HG03135 (cell line): ENCODE measurements around the gene FAM76B.

ENCODE experiments used
- ATAC-seq: cut with Tn5 transposase; IDR thresholded peaks from one replicate; pipeline ENCODE4 v1.9.1; 2021; ENCODE audit warnings: mild to moderate bottlenecking, moderate library complexity; ENCODE audit not compliant: unreplicated experiment

FAM76B gene

GRCh38 chr11:95792700-95793099 is 3.1 kb upstream of the FAM76B start:
- no peak for ATAC-seq

GRCh38 chr11:95792200-95792599 is 2.6 kb upstream of the FAM76B start:
- ATAC-seq = no peak

GRCh38 chr11:95791709-95792033 is 2.1 kb upstream of the FAM76B start:
- no peak for ATAC-seq

GRCh38 chr11:95790933-95791708 is 1.5 kb upstream of the FAM76B start:
- ATAC-seq = no peak

- peak; percentile 65 for ATAC-seq
Measured at GRCh38 chr11:95790123-95790932, 746 bp upstream of the FAM76B start, which contains the start of gene CEP57. TSS of gene CEP57 (plus strand) at chr11:95790498. CDS start at chr11:95790699, 201 bp downstream.

- ATAC-seq = peak; percentile 9
Measured at GRCh38 chr11:95788921-95789505, 569 bp downstream of the FAM76B start.

GRCh38 chr11:95780544-95780943 is 9.0 kb downstream of the FAM76B start:
- no peak for ATAC-seq

GRCh38 chr11:95778699-95779098 is 10.9 kb downstream of the FAM76B start:
- no peak for ATAC-seq

- no peak for ATAC-seq
Measured at GRCh38 chr11:95776859-95777258, 12.7 kb downstream of the FAM76B start.

GRCh38 chr11:95768521-95768920 is 21.1 kb downstream of the FAM76B start:
- no peak for ATAC-seq

GRCh38 chr11:95767498-95767897 is 22.1 kb downstream of the FAM76B start:
- no peak for ATAC-seq

- no peak for ATAC-seq
Measured at GRCh38 chr11:95766701-95767100, 22.9 kb downstream of the FAM76B start.

GRCh38 chr11:95764267-95764898 is 25.2 kb downstream of the FAM76B start:
- ATAC-seq = peak; percentile 66

GRCh38 chr11:95762534-95762933 is 27.0 kb downstream of the FAM76B start:
- no peak for ATAC-seq

GRCh38 chr11:95760941-95761340 is 28.6 kb downstream of the FAM76B start:
- no peak for ATAC-seq

GRCh38 chr11:95751515-95751914 is 38.1 kb downstream of the FAM76B start:
- ATAC-seq = no peak

GRCh38 chr11:95750101-95750500 is 39.5 kb downstream of the FAM76B start:
- no peak for ATAC-seq

- no peak for ATAC-seq
Measured at GRCh38 chr11:95739108-95739938, 50.3 kb downstream of the FAM76B start.

GRCh38 chr11:95736809-95737208 is 52.8 kb downstream of the FAM76B start:
- no peak for ATAC-seq

- ATAC-seq = no peak
Measured at GRCh38 chr11:95736355-95736754, 53.2 kb downstream of the FAM76B start.
